GM12873 (cell line): ENCODE measurements around the gene DIAPH1.

Experiments
- CTCF ChIP-seq: IDR thresholded peaks from 2 replicates; pipeline ENCODE4 v1.5.1; 2012; ENCODE audit warnings: low read depth, mild to moderate bottlenecking, moderate library complexity, low read length, control low read depth; ENCODE audit not compliant: insufficient read depth; ENCODE audit errors: missing control alignments

Gene DIAPH1

GRCh38 chr5:141494761-141495452 is 123.9 kb downstream of the DIAPH1 start:
- TF ChIP-seq CTCF, result no peak

- TF ChIP-seq CTCF, result no peak
Observed at GRCh38 chr5:141493500-141494422, 125.0 kb downstream of the DIAPH1 start.

GRCh38 chr5:141492168-141492885 is 126.5 kb downstream of the DIAPH1 start:
- no peak for TF ChIP-seq CTCF

- TF ChIP-seq CTCF, result no peak
Observed at GRCh38 chr5:141491323-141492167, 127.3 kb downstream of the DIAPH1 start.

- no peak for TF ChIP-seq CTCF
Observed at GRCh38 chr5:141490771-141491170, 128.0 kb downstream of the DIAPH1 start.

GRCh38 chr5:141490271-141490670 is 128.5 kb downstream of the DIAPH1 start:
- TF ChIP-seq CTCF, result no peak
